ENCODE data around the gene TEX13B.

The TEX13B gene, protein sequence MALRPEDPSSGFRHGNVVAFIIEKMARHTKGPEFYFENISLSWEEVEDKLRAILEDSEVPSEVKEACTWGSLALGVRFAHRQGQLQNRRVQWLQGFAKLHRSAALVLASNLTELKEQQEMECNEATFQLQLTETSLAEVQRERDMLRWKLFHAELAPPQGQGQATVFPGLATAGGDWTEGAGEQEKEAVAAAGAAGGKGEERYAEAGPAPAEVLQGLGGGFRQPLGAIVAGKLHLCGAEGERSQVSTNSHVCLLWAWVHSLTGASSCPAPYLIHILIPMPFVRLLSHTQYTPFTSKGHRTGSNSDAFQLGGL

DNA sequence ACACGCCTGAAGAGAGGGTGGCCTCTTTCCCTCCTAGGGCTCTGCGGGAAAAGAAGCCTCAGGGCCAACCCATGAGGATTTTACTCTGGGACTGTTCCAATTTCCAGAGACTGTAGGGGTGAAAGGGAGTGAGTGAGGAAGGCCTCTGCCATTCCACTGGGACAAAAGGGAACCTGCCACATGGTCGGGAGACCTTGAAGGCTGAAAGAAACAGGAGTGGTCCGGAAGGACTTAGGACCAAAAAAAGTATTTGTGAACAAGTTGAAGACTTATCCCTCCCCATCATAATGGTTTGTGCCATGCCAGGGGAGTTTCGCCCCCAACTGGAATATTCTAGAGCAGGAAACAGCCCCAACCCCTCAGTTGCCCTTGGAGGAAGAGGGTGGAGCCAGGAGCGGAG lies at the start of gene TEX13B:
TEX13B (minus strand) TSS at position 15 of the 400 bp plus-strand sequence. CDS start 243 bp downstream, outside the sequence.
- Histone ChIP-seq H3K27ac (ENCODE audit: low read depth, low read length) (no peak within 1 kb of the TSS), H3K9me3 (ENCODE audit: control insufficient read depth, insufficient read depth, low read length) (no peaks in the 10 kb centered on the region), H3K36me3 (ENCODE audit: control insufficient read depth, insufficient read depth, low read length) (peaks cover 35% of the 10 kb centered on the region), H3K4me1 (ENCODE audit: control insufficient read depth, insufficient read depth, low read length) (peaks cover 13% of the 10 kb centered on the region), H3K27me3 (ENCODE audit: control insufficient read depth, insufficient read depth, low read length) (no peaks in the 10 kb centered on the region), H3K4me3 (ENCODE audit: low read depth, low read length) (no peak within 1 kb of the TSS), H3K9ac (ENCODE audit: low read depth, low read length) (no peak within 1 kb of the TSS)

DNA sequence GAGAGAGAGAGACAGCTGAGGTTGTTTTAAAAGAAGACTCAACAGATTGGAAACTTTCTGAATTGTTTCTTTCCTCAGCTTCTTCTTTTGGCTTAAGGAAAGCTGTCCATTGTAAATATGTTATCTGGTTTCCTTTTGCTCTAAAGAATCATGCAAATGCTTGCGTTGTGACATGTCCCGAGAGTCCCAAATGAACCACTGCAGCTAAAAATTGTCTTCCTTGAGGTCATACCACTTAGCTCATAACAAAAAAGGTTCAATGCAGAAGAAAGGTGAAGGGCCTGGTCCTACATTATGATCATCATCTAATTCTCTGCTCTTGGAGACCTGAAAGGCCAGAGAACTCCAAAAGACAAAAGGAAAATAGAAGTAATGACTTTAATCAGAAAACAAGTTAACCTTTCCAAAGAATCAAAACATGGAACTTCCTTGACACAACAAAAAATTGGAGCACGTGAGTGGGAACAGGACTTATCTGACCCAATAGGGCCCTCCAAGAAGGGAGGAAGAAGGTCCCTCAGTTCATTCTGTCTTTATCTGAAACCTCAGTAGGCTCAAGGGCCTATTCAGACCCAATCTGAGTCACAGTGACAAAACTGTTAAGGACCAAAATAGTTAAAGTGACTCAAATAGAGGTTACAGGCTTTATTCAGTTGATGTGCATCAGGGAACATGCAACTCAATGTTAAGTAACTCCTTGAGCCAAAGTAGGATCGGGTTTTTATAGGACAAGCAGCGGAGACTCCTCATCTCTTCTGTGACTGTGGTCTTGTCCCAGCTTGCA lies 48.0 kb upstream of the TEX13B start:
- Histone ChIP-seq H3K4me3 (ENCODE audit: low read depth, low read length) (no peak overlapping the region), H3K9ac (ENCODE audit: low read depth, low read length) (no peak overlapping the region), H3K36me3 (ENCODE audit: control insufficient read depth, insufficient read depth, low read length) (no peaks in the 10 kb centered on the region)

DNA sequence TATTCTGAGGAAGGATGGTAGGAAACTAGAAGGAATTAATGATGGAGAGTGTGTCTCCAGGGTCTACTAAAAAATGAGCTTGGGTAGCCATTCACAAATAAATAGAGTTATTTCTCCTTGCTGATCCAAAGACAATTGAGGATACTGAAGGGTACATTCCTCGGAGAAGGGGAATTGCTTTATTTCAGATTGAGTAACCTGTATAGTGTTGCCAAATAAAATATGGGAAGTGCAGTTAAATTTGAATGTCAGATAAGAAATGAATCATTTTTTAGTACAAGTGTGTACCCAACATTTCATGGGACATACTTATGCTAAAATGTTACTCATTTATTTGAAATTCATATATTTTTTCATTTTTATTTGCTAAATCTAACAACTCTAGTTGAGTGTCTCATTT lies 46.7 kb upstream of the TEX13B start:
- Histone ChIP-seq H3K4me1 (ENCODE audit: control insufficient read depth, insufficient read depth, low read length) (peaks cover 8% of the 10 kb centered on the region), H3K9ac (ENCODE audit: low read depth, low read length) (no peak overlapping the region), H3K27me3 (ENCODE audit: control insufficient read depth, insufficient read depth, low read length) (peaks cover 8% of the 10 kb centered on the region), H3K27ac (ENCODE audit: low read depth, low read length) (no peak overlapping the region), H3K9me3 (ENCODE audit: control insufficient read depth, insufficient read depth, low read length) (no peaks in the 10 kb centered on the region), H3K36me3 (ENCODE audit: control insufficient read depth, insufficient read depth, low read length) (no peaks in the 10 kb centered on the region), H3K4me3 (ENCODE audit: low read depth, low read length) (no peak overlapping the region)

More for the DNA sequence above, 48.0 kb upstream of the TEX13B start:
- Histone ChIP-seq H3K27ac (ENCODE audit: low read depth, low read length) (no peak overlapping the region), H3K9me3 (ENCODE audit: control insufficient read depth, insufficient read depth, low read length) (no peaks in the 10 kb centered on the region), H3K4me1 (ENCODE audit: control insufficient read depth, insufficient read depth, low read length) (peaks cover 8% of the 10 kb centered on the region), H3K27me3 (ENCODE audit: control insufficient read depth, insufficient read depth, low read length) (peaks cover 8% of the 10 kb centered on the region)

DNA sequence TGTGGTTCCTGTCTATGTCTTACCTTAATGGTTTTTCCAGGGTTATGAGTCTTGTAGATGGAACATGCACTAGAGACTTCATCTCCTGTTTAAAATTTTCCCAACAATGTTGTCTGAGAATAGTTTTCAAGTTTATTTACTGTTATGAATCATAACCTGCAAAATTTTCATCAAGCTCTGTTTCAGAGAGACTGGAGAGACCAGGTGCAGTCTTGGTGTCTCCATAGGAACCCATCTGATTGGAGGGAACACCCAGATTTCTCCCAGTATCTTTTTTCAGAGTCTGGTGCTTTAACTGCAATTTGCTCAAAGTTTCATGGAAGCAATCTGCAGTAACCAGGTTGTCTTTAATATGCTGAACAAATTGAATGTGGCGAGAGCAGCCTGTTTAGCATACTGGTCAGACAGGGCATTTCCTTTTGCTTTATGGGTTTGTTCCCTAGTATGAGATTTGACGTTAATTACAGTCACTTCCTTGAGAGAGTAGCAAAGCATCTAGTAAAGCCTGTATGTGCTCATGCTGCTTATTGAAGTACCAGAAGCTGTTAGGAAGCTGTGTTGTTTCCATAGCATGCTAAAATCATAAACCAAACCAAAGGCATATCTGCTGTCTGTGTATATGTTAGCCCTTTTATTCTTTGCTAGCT lies 43.9 kb upstream of the TEX13B start:
- Histone ChIP-seq H3K27me3 (ENCODE audit: control insufficient read depth, insufficient read depth, low read length) (peaks cover 6% of the 10 kb centered on the region), H3K9ac (ENCODE audit: low read depth, low read length) (no peak overlapping the region), H3K27ac (ENCODE audit: low read depth, low read length) (no peak overlapping the region)

DNA sequence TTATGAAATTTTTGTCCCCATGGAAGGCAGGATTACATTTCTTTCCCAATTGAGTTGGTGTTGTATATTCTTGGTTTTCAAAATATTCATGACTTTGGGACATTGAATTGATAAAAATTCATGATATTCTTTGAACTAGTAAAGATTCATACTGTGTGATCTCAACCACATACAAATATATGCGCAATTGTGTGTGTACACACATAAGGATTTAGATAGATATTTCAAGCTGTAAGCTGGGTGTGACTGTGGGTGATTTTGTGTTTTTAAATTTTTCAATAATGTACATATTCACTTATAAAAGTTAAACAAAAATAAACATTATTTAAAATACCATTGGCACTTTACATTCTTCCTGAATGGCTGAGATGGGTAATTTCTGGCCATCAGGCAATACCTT lies 43.2 kb upstream of the TEX13B start:
- Histone ChIP-seq H3K36me3 (ENCODE audit: control insufficient read depth, insufficient read depth, low read length) (no peaks in the 10 kb centered on the region), H3K9me3 (ENCODE audit: control insufficient read depth, insufficient read depth, low read length) (no peaks in the 10 kb centered on the region), H3K9ac (ENCODE audit: low read depth, low read length) (no peak overlapping the region), H3K4me1 (ENCODE audit: control insufficient read depth, insufficient read depth, low read length) (peaks cover 15% of the 10 kb centered on the region), H3K27ac (ENCODE audit: low read depth, low read length) (no peak overlapping the region), H3K4me3 (ENCODE audit: low read depth, low read length) (no peak overlapping the region), H3K27me3 (ENCODE audit: control insufficient read depth, insufficient read depth, low read length) (peaks cover 4% of the 10 kb centered on the region)

More for the DNA sequence above, 43.9 kb upstream of the TEX13B start:
- H3K9me3 ChIP-seq (ENCODE audit: control insufficient read depth, insufficient read depth, low read length) = no peaks in the 10 kb centered on the region
- H3K4me1 ChIP-seq (ENCODE audit: control insufficient read depth, insufficient read depth, low read length) = peaks cover 15% of the 10 kb centered on the region
- H3K36me3 ChIP-seq (ENCODE audit: control insufficient read depth, insufficient read depth, low read length) = no peaks in the 10 kb centered on the region
- no peak overlapping the region for H3K4me3 ChIP-seq (ENCODE audit: low read depth, low read length)

DNA sequence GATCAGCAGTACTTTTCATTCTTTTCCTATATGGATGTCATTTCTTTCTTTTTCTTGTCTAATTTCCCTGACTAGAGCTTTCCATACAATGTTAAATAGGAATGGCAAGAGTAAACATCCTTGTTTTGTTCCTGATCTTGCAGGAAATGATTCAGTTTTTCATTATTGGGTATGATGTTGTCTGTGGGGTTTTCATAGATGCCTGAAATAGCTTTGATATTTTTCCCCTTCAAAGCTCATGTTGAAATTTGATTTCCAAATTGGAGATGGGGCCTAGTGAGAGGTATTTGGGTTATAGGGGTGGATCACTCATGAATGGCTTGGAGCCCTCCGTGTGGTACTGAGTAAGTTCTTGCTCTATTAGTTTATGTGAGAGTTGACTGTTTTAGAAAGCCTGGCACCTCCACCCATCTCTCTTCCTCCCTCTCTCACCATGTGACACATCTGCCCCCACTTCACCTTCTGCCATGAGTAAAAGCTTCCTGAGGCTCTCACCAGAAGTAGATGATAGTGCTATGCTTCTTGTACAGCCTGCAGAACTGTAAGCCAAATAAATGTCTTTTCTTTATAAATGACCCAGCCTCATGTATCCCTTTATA lies 40.4 kb upstream of the TEX13B start:
- Histone ChIP-seq H3K4me1 (ENCODE audit: control insufficient read depth, insufficient read depth, low read length) (peaks cover 15% of the 10 kb centered on the region), H3K27me3 (ENCODE audit: control insufficient read depth, insufficient read depth, low read length) (no peaks in the 10 kb centered on the region), H3K27ac (ENCODE audit: low read depth, low read length) (no peak overlapping the region), H3K4me3 (ENCODE audit: low read depth, low read length) (no peak overlapping the region), H3K9me3 (ENCODE audit: control insufficient read depth, insufficient read depth, low read length) (no peaks in the 10 kb centered on the region), H3K36me3 (ENCODE audit: control insufficient read depth, insufficient read depth, low read length) (no peaks in the 10 kb centered on the region), H3K9ac (ENCODE audit: low read depth, low read length) (no peak overlapping the region)

DNA sequence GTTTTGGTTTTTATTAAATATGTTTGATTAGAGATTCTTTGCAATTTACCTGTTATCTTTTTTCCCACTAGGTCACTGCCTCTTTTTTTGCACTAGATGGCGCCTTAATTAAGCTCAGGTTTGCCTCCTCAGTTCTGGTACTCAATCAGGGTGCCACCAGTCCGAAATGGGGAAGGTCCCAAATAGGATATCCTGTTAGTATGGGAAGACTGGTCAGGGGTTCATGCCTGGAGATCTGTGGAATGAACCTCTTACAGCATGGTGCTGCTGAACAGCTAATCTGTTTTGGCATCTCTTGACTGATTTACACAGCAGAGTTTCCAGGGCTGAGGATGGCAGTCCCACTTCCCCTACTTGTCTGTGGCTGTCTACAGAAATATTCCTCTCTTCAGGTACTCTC lies 38.5 kb upstream of the TEX13B start:
- peaks cover 4% of the 10 kb centered on the region for H3K27me3 ChIP-seq (ENCODE audit: control insufficient read depth, insufficient read depth, low read length)
- no peak overlapping the region for H3K27ac ChIP-seq (ENCODE audit: low read depth, low read length)
- no peak overlapping the region for H3K4me3 ChIP-seq (ENCODE audit: low read depth, low read length)
- H3K36me3 ChIP-seq (ENCODE audit: control insufficient read depth, insufficient read depth, low read length) = no peaks in the 10 kb centered on the region
- peaks cover 8% of the 10 kb centered on the region; the same call in 1 of the 2 replicates for H3K4me1 ChIP-seq (ENCODE audit: control insufficient read depth, insufficient read depth, low read length)
- no peak overlapping the region for H3K9ac ChIP-seq (ENCODE audit: low read depth, low read length)
- no peaks in the 10 kb centered on the region for H3K9me3 ChIP-seq (ENCODE audit: control insufficient read depth, insufficient read depth, low read length)

DNA sequence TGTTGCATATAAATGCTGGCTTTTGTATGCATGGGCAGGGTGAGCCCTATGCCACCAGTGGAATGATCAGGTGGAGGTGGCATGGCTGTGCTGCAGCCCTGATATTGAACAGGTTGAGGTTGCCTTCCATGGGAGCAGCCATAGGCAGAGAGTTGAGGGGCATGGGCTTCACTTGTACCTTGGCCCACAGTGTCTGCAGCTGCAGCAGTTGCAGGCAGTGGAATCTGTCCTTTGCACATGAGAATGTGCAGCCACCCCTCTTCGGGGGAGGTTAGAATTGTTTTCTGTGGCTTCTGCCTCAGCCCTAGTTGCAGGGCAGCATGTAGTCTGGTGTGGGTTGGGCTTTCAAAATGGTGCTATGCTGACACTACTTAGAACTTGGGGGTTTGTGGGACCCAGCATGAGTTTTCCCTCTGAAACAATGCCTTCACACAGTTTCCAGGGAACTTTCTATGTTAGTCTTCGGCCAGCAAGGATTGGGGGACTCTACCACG lies 37.3 kb upstream of the TEX13B start:
- no peak overlapping the region for H3K9ac ChIP-seq (ENCODE audit: low read depth, low read length)
- H3K4me3 ChIP-seq (ENCODE audit: low read depth, low read length) = no peak overlapping the region
- peaks cover 4% of the 10 kb centered on the region for H3K27me3 ChIP-seq (ENCODE audit: control insufficient read depth, insufficient read depth, low read length)
- H3K36me3 ChIP-seq (ENCODE audit: control insufficient read depth, insufficient read depth, low read length) = no peaks in the 10 kb centered on the region
- peaks cover 7% of the 10 kb centered on the region; the same call in 1 of the 2 replicates for H3K4me1 ChIP-seq (ENCODE audit: control insufficient read depth, insufficient read depth, low read length)
- no peaks in the 10 kb centered on the region for H3K9me3 ChIP-seq (ENCODE audit: control insufficient read depth, insufficient read depth, low read length)
- H3K27ac ChIP-seq (ENCODE audit: low read depth, low read length) = no peak overlapping the region

DNA sequence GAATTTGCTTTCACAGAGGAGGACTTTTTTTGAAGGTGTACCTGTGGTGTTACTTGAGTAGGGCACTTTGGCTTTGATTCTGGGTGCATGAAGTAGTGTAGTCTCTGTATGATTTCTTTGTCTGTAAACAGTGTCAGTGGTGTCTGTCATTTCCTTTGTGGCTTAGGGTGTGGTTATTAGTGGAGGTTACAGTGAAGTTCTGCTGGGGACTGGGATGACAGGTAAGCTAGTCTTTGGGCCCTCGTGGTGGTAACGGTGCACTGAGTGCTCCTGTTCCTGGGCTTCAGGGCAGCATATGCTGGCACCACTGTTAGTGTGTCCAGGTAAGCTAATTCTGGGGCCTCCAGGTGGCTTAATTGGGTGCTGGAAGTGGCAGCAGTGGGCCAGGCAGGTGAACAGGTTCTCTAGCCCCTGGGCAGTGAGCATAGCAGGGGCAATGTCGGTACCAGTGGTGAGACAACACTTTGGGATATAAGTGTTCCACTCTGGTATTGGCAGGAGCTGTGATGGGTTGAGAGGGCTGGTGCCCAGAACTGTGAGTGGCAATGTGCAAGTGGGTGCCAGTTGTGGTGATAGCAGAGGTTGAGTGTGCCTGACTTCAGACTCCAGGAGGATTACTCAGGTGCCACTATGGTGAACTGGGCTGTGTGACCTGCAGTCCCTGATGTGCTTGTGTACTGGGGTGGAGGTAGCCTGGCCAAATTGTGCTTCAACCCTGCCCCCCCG lies 36.6 kb upstream of the TEX13B start:
- Histone ChIP-seq H3K27me3 (ENCODE audit: control insufficient read depth, insufficient read depth, low read length) (peaks cover 4% of the 10 kb centered on the region), H3K9me3 (ENCODE audit: control insufficient read depth, insufficient read depth, low read length) (no peaks in the 10 kb centered on the region), H3K9ac (ENCODE audit: low read depth, low read length) (no peak overlapping the region), H3K4me3 (ENCODE audit: low read depth, low read length) (no peak overlapping the region), H3K36me3 (ENCODE audit: control insufficient read depth, insufficient read depth, low read length) (no peaks in the 10 kb centered on the region), H3K27ac (ENCODE audit: low read depth, low read length) (no peak overlapping the region), H3K4me1 (ENCODE audit: control insufficient read depth, insufficient read depth, low read length) (peaks cover 7% of the 10 kb centered on the region; the same call in 1 of the 2 replicates)

DNA sequence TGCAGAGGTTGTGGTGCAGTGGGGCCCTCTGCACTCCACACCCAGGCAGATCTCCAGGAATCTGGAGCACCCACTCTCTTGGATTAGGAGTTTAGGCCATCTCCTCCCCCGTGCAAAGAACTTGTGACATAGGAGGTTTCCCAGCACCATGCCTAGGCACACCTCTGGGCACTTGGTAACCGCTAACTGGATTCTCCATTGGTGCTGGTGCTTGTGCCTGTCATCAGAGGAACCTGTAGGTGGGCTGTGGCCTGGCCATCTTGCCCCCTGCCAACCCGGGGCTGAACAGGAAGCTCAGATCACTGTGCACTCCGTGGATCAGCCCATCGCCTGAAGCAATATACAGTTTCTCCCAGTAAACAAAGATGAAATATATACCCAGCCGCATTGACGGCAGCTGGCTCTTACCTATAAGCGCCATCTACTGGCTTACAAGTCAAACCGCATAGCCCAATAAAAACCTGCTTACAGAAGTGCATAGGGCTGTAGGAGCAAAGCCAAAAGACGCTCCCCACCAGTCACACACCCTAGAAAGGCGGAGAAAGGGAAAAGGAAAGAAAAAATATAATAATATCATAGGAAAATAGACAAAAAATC lies 19.1 kb upstream of the TEX13B start:
- Histone ChIP-seq H3K4me1 (ENCODE audit: control insufficient read depth, insufficient read depth, low read length) (peaks cover 5% of the 10 kb centered on the region; the same call in 1 of the 2 replicates), H3K9me3 (ENCODE audit: control insufficient read depth, insufficient read depth, low read length) (peaks cover 26% of the 10 kb centered on the region), H3K4me3 (ENCODE audit: low read depth, low read length) (no peak overlapping the region), H3K36me3 (ENCODE audit: control insufficient read depth, insufficient read depth, low read length) (no peaks in the 10 kb centered on the region), H3K27me3 (ENCODE audit: control insufficient read depth, insufficient read depth, low read length) (no peaks in the 10 kb centered on the region; the same call in 1 of the 2 replicates), H3K9ac (ENCODE audit: low read depth, low read length) (no peak overlapping the region), H3K27ac (ENCODE audit: low read depth, low read length) (no peak overlapping the region)

Measured in HUES48 (cell line).